GM19467 (cell line): ENCODE data around the gene FAM227A.
"Not testable (repeated sequence)": the region's sequence is repeated elsewhere in the genome, so short reads cannot be mapped to it uniquely, and the experiment has no call there.

Source experiments
- ATAC-seq: cut with Tn5 transposase; IDR thresholded peaks from one replicate; pipeline ENCODE4 v1.9.1; 2021; ENCODE audit warnings: mild to moderate bottlenecking, moderate library complexity; ENCODE audit not compliant: unreplicated experiment

Gene FAM227A

GRCh38 chr22:38674888-38675287, 18.7 kb upstream of the FAM227A start:
- no peak for ATAC-seq

- no peak for ATAC-seq
These were observed 1.1 kb upstream of the FAM227A start for GRCh38 chr22:38657045-38657909.

- ATAC-seq = no peak
These were observed 505 bp downstream of the FAM227A start for GRCh38 chr22:38655519-38656255.

- ATAC-seq = no peak
These were observed 2.5 kb downstream of the FAM227A start for GRCh38 chr22:38653741-38654140.

GRCh38 chr22:38652859-38653258, 3.3 kb downstream of the FAM227A start:
- ATAC-seq = no peak

GRCh38 chr22:38649841-38650522, 6.2 kb downstream of the FAM227A start:
- ATAC-seq = no peak

- ATAC-seq = no peak
These were observed 10.8 kb downstream of the FAM227A start for GRCh38 chr22:38645430-38645829.

- not testable (repeated sequence) for ATAC-seq
These were observed 11.9 kb downstream of the FAM227A start for GRCh38 chr22:38644245-38644644.

GRCh38 chr22:38641476-38642040, 14.6 kb downstream of the FAM227A start:
- no peak for ATAC-seq

GRCh38 chr22:38638728-38639127, 17.5 kb downstream of the FAM227A start:
- no peak for ATAC-seq

- ATAC-seq = no peak
These were observed 18.0 kb downstream of the FAM227A start for GRCh38 chr22:38638216-38638615.

GRCh38 chr22:38632528-38632927, 23.7 kb downstream of the FAM227A start:
- no peak for ATAC-seq

- ATAC-seq = no peak
These were observed 24.5 kb downstream of the FAM227A start for GRCh38 chr22:38631724-38632123.

- ATAC-seq = no peak
These were observed 27.1 kb downstream of the FAM227A start for GRCh38 chr22:38629108-38629507.

- no peak for ATAC-seq
These were observed 27.7 kb downstream of the FAM227A start for GRCh38 chr22:38628444-38628843.

GRCh38 chr22:38623351-38623750, 32.8 kb downstream of the FAM227A start:
- ATAC-seq = no peak

- ATAC-seq = no peak
These were observed 37.5 kb downstream of the FAM227A start for GRCh38 chr22:38618682-38619081.

- ATAC-seq = no peak
These were observed 37.9 kb downstream of the FAM227A start for GRCh38 chr22:38618258-38618657.

GRCh38 chr22:38615064-38615405, 41.2 kb downstream of the FAM227A start:
- ATAC-seq = not testable (repeated sequence)

- ATAC-seq = no peak
These were observed 41.7 kb downstream of the FAM227A start for GRCh38 chr22:38614332-38615063.

- ATAC-seq = no peak
These were observed 42.6 kb downstream of the FAM227A start for GRCh38 chr22:38613588-38613987.
